A549 treated with AZD2906 at 1 μM for 4 hours (cell line): ENCODE data around the gene LHX4. TPM values are rescaled to one million over a fixed set of nuclear protein-coding genes. Genes with fewer than 3 reads are reported as not detected.

ENCODE experiments used
- total RNA-seq: library from RNA; stranded (reverse); fragments of 200-300 nt; extraction: Qiagen RNA extraction; gene quantifications from 5 replicates; pipeline ENCODE4 v1.2.3, GENCODE V29; 2022

Gene LHX4
- total RNA-seq, result 0.32 to 0.46 TPM (median 0.33 TPM) in 5 replicates

DNA sequence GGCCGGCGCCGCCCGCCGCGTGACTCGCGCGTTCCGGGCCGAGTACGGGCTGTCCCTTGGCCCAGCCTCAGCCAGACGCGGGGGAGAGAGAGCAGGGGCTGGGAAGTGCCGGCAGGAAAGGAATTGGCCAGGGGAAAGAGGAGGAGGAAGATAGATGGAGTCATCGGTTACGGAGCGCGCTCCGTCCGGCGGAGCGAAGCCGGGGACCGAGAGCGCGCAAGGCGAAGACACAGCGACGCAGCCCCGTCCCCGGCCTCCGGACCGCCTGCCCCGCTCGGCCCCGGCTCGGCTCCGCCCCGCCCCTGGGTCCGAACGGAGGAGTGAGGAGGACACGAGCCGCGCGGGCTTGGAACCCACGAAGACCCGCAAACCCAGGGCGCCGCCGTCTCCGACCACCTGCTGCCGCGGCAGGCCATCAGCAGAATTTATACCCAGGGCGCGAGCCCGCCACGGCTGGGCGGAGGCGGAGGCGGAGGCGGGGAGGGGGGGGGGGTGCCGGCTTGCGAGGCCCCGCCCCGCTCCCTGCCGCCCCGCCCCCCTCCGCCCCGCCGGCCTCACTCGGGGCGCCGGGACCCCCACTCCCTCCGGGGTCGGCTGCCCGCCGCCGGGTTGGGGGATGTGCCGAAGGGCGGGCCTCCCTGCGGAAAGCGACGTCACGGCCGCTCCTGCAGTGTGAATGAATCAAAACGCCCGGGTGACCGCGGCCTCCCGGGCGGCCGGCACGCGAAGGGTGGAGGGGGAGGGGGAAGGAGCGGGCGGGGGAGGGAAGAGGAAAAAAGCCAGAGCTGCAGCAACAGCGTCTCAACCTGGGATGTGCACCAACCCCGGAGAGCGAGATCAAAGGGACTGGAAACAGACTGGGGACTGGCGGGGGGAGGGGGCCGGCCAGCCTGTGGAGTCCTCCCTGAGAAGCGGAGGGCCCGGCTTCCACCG is at the start of gene LHX4:
Gene LHX4 (plus strand): TSS at position 782 of the 933 bp plus-strand sequence. CDS start 266 bp downstream, outside the sequence.

Other genes starting within 250 kb of the LHX4 start
- gene QSOX1, start 75.4 kb upstream of the LHX4 start, total RNA-seq, result 62.3 to 78.8 TPM (median 78.1 TPM) in 5 replicates